HG03103 (cell line): ENCODE data around the gene WNT3A.
"Not testable (repeated sequence)": the region's sequence is repeated elsewhere in the genome, so short reads cannot be mapped to it uniquely, and the experiment has no call there.

Source experiments
- ATAC-seq: cut with Tn5 transposase; IDR thresholded peaks from one replicate; pipeline ENCODE4 v1.9.1; 2021; ENCODE audit warnings: low read depth; ENCODE audit not compliant: unreplicated experiment

Gene WNT3A

GRCh38 chr1:228006786-228007048 is at the start of gene WNT3A:
WNT3A (plus strand) TSS chr1:228006998; CDS start chr1:228007129, 131 bp downstream.
- no peak for ATAC-seq

- no peak for ATAC-seq
These were observed 48.0 kb upstream of the WNT3A start for GRCh38 chr1:227958617-227959324.

GRCh38 chr1:227959325-227959860 is 47.4 kb upstream of the WNT3A start:
- no peak for ATAC-seq

- ATAC-seq: no peak
These were observed 44.9 kb upstream of the WNT3A start for GRCh38 chr1:227961651-227962466.

- ATAC-seq: not testable (repeated sequence)
These were observed 40.1 kb upstream of the WNT3A start for GRCh38 chr1:227966733-227967132.

- ATAC-seq: not testable (repeated sequence)
These were observed 39.0 kb upstream of the WNT3A start for GRCh38 chr1:227967815-227968214.

- not testable (repeated sequence) for ATAC-seq
These were observed 36.5 kb upstream of the WNT3A start for GRCh38 chr1:227970076-227970995.

GRCh38 chr1:227971216-227971615 is 35.6 kb upstream of the WNT3A start:
- not testable (repeated sequence) for ATAC-seq

GRCh38 chr1:227971643-227972282 is 35.0 kb upstream of the WNT3A start:
- not testable (repeated sequence) for ATAC-seq

GRCh38 chr1:227972283-227972679 is 34.5 kb upstream of the WNT3A start:
- not testable (repeated sequence) for ATAC-seq

- ATAC-seq: not testable (repeated sequence)
These were observed 33.9 kb upstream of the WNT3A start for GRCh38 chr1:227972843-227973374.

GRCh38 chr1:227973724-227974288 is 33.0 kb upstream of the WNT3A start:
- ATAC-seq: not testable (repeated sequence)

GRCh38 chr1:227975583-227976283 is 31.1 kb upstream of the WNT3A start:
- ATAC-seq: not testable (repeated sequence)

GRCh38 chr1:227987181-227987580 is 19.6 kb upstream of the WNT3A start:
- no peak for ATAC-seq

- no peak for ATAC-seq
These were observed 12.0 kb upstream of the WNT3A start for GRCh38 chr1:227994632-227995300.

GRCh38 chr1:227996187-227996950 is 10.4 kb upstream of the WNT3A start:
- no peak for ATAC-seq

GRCh38 chr1:227998374-227999055 is 8.3 kb upstream of the WNT3A start:
- ATAC-seq: no peak
